Stimulated activated CD8-positive, alpha-beta memory T cell treated with anti-CD3 and anti-CD28 coated beads, Interleukin-7, amount 100 ng/mL, for 1 hour (primary cell): ENCODE data around the gene CEP43.

Source experiments
- DNase-seq, 2 donors: peaks; one replicate each; pipeline ENCODE4 v3.0.0-alpha.2; 2020; ENCODE audit warnings: low read depth in 2 of 2

CEP43 gene

DNA sequence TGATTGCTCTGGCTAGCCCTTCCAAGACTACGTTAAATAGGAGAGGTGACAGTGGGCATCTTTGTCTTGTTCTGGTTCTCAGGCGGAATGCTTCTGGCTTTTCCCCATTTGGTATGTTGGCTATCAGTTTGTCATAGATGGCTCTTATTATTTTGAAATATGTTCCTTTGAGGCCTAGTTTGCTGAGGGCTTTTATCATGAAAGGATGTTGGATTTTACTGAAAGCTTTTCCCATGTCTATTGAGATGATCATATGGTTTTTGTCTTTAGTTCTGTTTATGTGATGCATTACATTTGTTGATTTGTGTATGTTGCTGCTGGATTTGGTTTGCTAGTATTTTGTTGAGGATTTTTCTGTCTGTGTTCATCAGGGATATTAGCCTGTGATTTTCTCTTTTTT lies 32.9 kb upstream of the CEP43 start:
- DNase-seq, result no peak

DNA sequence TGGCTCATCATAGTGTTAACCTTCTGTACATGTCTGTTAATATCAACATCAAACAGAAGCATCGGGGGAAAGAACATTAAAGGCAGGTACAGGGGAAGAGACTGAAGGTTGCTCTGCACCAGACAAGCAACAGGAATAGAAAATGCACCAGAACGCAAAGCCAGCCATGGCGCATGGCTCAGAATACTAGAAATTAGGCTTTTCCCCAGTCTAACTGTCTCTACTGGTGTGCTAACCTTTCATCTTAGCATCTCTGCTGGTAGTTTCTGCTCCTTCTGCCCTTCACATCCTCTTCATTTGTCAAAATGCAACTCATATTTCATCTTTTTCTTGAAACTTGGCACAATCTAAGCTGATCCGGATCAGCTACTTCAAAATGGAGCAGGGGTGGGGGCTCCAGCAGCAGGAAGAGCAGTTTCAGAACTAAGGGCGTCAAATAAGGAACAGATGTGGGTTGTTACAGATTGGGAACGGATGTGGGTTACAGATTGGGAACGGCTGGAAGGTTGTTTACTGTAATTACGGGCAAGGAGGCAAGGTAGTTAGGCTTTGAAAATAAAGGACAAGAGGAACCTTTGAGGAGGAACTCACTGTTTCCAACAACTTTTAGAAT lies 29.7 kb upstream of the CEP43 start:
- no peak for DNase-seq

DNA sequence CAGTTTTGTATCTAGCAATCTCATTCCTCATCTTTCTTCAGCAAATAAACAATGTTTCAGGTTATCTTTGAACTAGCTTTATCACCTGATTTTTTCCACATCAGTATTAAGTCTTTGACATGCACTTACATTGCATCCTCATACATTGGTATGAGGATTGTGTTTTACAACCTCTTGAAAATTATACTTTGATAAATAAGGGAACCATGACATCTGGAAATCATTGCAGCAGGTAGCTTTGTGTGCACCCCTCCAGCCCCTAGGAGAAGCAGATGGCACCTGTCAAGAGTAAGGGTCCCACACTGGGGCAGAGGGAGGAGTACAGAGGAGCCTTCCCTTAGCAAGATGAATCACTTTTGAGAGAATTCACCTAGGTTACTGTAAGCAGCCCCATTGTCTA lies 29.1 kb upstream of the CEP43 start:
- no peak for DNase-seq

DNA sequence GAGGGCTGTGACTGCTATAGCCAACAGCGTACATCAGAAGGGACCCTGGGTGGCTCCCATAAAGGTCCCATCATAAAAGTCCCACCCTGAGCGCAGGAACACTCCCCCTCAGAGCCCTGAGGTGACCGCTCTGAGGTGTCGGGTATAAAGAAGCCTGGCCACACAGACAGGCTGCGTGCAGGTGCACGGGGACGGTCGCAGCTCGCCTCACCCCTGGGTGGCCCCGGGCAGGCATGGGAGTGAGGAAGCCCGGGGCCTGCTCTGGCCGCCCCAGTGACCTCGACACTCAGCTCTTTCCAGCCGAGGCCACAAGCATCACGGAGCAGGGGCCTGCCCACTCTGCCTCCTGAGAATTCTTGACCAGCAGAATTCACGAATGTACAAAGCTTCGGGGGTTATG lies 28.4 kb upstream of the CEP43 start:
- no peak for DNase-seq

DNA sequence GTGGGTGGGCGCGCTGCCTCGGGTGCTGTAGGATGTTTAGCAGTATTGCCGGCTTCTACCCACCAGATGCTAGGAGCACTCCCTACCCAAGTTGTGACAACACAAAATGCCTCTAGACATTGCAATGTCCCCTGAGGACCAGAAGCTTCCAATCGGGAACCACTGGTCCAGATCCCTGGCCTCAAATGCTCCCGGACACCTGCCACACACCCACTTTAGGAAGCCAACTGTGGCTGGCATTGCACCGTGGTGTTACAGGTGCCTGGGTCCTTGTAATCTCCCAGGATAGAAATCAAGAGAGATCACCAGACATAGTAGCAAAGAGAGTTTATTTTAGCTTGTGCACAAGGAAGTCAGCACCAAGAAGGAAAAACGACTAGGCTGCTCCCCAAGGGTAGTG lies 27.9 kb upstream of the CEP43 start:
- DNase-seq, result no peak

DNA sequence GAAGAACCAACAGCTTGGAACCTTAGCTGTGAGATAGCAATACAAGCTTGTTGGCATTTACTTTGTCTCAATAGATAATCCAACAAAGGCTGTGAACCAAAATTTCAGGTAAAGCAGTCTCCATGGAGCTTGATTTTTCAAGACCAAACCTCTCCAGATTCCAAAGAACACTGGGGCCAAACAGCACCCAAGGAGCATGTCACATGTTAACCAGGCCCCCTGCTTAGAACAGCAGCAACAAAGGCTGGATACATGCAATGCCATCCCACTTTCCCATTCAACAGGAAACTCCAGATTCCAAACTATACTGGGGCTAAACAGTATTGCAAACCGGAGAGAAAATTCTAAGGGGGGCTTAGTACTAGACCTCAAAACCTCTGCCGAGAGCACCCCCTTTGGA lies 27.1 kb upstream of the CEP43 start:
- no peak for DNase-seq

DNA sequence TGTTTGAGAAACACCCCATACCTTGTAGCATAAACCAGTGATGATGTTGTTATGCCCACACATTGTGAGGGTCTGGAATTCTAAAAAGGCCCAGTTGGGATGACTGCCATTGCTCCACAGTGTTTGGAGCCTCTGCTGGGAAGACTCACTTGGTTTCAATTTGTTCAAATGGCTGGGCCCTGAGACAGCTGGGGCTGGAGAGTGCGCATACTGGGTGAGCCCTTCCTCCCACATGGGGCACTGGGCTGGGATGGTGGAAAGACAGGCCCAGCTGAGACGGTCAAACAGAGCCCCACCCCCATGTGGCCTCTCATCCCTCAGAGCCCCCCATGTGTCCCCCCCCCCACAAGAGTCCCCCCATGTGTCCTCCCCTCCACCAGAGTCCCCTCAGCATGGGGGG lies 22.6 kb upstream of the CEP43 start:
- no peak for DNase-seq

DNA sequence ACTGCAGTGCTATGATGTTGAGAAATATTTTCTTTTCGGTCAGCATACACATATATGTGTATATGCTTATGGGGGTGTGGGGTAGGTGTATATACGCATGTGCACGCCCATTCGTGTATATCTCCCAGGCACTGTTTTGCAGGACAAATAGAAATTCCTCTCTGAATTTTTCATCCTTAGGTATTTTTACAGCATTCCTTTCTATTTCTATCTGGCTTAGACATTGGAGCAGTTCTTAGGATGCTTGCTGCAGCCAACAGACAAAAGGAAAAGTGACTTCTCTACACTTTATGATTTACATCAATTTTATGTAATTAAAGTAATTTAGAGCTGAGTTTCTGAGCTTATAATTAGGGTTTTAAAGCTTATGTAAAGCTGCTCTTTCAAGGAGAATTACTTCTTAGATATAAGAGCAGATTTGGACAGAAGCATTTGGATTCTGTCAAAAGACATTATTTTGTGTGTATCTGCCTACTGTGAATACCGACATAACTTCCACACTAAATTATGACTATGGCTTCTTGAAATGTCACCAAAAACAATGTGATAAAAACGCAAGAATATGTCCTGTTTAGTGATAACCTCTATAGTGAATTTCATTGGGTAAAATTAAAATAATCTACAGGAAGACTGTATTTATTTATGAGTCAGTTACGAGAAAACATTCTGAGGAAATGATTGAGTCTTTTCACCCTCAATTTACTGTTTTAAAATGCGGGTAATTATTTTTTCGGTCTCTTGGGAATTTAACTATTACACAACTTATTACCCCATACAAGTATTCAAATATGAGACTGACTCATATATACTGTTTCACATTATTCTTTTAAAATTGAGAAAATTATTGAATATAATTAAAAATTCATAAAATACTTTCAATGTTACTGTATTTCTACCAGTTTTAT lies 21.3 kb upstream of the CEP43 start:
- no peak for DNase-seq

DNA sequence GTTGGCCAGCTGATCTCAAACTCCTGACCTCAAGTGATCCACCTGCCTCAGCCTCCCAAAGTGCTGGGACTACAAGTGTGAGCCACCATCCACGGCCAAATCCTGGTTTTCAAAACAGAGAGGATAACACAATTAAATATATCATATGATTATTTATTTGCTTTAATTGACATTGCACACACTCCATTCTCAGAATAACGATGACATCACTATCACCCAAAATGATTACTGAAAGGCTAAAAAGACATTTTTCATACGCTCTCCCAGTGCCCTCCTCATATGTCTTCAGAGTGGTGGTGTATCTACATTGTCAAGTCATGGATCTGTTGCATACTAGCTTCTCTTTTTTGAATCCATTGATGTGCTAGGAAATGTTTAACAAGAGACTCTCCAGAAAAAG lies 18.5 kb upstream of the CEP43 start:
- DNase-seq, result no peak

DNA sequence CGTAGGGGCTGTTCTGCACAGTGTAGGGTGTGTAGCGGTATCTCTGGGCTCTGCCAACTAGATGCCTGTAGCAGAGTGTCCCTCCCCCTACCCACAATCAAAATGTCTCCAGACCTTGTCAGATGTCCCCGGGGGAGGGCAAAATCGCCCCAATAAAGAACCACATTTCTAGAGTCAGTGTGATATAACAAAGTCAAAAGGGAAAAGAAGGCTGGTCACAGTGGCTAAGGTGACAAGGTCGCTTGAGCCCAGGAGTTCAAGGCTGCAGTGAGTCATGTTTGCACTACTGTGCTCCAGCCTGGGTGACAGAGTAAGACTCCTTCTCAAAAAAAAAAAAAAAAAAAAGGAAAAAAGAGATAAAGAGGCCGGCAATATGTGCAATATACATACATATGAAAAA lies 11.7 kb upstream of the CEP43 start:
- no peak for DNase-seq

DNA sequence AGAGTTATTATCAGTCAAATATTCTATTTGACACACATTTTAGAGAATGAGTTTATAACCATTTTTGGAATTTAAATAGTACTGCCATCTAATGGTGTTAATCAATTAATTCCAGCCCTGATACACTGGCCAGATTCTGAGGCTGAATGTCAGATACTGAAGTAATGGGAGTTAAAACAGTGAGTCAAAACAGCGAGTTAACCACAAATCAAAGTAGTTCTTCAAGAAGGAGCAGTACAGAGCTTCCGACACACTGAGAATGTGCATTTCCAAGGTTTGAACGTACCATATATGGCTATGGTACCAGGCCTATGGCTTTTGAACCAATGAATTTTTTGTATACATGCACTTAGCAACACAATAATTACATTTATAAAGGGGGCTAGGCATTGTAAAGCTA lies 11.3 kb upstream of the CEP43 start:
- no peak for DNase-seq

DNA sequence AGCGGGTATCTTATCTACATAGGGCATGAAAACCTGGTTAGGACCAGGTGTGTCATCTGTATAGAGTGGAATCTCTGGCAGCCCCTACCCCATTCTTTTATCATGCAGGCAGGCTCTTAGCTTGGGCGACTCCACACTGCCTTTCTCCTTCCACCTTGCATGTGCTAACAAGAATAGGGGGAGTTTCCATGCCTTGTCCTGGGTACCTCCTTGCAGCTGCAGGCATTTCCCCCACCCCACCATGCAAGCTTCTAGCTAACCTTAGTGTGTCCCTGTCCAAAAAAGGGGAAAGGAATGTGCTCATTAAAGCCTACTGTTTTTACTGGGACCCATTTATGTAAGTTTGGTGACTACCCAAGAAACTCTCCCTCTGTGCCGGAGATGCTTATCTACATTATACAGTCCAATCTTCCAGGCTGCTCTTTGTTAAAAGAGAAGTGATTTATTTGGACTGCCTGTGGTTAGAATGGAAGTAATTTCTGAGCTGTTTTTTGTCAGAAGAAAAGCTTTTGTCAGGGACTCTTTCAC lies 10.5 kb upstream of the CEP43 start:
- no peak for DNase-seq

DNA sequence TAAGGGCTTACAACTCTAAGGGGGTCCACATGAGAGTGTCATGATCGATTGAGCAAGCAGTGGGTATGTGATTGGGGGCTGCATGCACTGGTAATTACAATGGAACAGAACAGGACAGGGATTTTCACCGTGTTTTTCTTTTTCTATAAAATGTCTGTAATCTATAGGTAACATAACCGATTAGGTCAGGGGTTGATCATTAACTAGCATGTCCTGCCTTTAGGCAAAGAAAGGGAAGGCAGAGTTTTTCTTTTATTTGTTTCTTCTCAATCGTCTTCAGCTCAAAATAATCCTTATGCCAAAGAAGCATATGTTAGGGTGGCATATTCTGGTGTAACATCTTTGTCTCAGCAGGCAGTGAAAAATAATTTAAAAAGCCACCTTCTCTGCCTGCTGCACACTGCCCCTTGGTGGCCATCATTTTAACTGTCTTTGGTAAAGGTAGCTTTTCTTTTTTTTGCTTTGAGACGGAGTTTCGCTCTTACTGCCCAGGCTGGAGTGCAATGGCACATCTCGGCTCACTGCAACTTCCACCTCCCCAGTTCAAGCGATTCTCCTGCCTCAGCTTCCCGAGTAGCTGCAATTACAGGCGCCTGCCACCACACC lies 9.7 kb upstream of the CEP43 start:
- DNase-seq, result no peak

DNA sequence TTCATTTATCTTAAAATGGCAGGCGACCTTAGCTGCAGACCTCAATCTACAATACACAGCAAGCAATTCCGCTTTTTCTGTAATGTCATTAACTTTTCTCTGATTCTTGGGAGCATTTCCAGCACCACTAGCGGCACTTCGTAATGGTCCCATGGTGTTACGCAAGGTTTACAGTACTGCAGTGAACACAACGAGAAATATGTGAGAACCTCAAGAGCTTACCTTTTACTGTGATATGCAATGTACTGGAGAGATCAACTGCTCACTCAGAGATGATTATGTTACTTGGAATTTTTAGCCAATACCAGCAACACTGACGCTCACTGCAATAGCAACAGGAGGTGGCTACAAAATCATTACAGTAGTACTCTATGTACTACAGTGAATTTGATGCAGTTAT lies 2.8 kb upstream of the CEP43 start:
- DNase-seq, result no peak

DNA sequence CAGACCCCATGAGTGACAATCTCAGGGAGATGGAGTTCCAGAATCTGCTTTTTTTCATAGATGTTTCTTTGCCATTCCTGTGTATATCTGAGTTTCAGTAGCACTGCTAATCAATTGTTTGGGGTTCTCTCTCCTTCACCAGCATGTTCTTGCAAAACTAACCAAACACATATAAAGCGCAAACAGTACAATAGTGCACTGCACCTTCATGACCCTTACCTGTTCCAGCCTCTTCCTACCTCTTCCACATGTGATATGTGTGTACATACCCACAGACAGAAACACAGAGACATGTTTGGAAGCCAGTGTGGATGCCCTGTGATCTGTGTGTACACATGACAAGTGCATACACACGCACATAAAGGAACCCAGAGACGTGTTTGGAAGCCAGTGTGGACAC lies 1.8 kb upstream of the CEP43 start:
- no peak for DNase-seq

DNA sequence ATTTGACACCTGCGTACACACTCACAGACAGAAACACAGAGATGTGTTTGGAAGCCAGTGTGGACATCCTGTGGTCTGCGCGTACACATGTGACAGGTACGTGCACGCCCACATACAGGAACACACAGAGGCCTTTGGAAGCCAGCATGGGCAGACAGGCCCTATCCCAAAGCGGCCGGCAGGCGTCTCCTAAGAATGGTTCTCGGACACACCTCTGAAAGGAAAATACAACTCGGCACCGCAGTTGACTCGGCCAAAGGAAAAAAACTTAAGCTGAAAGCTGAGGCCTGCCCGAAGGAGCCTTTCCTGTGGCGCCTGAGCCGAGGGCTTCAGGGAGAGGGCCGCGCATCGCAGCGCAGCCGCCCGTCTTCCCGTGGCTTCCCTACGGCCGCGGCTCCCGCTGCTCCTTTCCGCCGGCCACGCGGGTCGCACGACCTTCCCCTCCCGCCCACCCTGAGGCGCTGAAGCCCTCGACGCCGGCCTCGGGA lies 1.4 kb upstream of the CEP43 start:
- no peak for DNase-seq

DNA sequence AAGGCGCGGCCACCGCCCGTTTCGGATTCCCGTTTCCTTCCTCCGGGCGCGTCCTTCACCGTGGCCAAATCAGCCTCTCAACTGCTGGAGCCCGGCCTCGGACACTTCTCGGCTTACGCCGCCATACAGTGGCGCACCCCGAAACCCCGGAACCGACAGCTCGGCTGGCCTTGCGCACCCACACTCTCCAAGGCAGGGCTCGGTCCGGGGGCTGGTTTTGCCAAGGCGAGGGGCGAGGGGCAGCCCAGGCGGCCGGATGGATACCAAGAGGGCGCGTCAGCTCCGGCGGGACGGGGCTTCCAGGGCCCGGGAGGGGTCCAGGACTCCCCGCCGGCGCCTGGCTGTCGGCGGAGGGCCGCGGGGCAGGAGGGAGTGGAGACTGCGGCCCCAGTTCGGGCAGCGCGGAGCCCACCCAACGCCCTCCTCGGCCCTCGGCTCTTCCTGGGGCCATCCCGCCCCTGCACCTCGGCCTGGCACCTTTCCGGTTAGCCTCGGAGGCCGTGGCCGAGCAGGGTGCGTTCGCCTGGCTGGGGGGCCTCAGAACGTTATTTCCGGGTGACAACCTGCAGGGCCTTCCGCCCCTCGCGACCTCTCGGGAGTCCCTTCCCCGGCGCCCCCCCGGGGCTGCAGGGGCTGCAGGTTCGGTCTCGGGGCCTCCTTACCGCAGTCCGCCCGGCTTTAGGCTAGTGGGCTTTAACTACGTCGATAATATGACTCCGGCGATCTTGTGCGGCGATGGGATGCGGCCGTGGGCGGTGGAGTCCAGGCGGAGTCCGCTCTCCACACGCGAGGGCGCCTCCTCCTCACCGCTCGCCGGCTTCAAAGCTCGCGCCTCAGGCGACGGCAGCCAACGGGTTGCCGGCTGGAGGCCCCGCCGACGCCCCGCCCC lies 697 bp upstream of the CEP43 start:
- DNase-seq, result no peak

DNA sequence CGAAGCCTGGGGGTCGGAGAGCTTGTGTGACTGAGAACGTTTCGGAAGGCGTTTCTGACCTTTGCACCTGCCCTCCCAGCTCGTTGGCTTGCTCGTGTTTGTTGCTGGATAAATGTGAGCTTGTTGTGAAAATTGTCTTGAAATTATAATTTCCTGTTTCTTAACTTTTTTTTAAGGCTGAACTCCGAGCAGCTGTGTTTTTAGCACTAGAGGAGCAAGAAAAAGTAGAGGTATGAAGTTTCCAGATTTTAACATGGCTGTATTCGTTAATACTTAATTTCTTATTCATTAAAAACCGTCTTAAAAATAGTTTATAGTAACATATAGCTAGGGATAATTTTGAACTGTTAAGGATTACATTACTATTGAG lies 672 bp downstream of the CEP43 start:
- DNase-seq, result no peak

DNA sequence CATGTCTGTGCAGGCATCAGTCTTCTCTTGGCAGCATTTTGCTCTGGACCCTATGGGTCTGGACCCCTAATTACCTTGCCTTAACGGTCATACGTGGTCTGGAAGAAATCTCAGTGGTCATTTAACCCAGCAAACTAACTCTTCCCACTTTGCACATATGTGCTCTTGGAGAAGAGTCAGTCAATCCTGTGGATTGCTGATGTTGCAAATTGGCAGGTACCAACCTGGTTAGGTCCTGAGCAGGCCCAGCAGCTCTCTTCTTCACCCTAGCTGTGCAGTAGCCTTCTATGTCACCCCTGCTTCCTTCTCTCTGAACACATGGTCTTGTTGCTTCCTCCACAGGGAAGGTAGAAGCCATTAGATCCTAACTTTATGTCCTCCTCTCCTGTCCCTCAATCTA lies 1.6 kb downstream of the CEP43 start:
- DNase-seq, result no peak

DNA sequence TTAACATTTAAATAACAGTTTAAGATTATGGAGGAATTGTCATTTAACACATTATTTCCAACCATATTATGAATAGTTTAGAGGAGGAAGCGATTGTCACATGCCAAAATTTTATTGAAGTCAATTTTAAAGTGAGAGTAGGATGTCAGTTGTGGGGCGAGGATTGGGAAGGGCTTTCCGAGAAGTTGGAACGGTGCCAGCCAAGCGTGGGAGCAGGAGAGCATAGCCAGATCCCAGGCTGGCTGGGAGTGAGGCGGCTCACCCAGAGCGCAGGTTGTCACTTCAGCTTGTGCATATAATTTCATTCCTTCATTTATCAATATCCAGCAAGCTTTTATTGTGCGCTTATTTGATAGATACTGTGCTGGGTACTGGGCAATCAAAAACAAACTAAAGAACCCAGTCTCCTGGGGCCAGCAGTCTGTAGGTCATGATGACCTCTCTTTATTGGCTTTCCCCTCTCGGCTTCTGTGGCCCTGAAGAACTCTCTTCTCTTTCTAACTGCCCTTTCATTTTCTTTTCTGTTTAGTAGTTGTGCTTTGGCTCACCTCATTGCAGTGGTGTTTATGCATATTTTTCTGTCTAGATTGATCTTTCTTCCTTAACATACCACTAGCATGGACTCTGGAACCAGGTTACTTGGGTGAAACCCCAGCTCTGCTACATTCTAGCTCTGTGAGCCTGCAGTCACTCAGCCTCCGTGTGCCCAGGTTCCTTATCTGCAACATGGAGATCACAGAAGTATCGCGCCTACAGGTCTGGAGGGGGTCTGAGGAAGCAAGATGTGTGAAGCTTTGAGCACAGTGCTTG lies 6.4 kb downstream of the CEP43 start:
- no peak for DNase-seq

DNA sequence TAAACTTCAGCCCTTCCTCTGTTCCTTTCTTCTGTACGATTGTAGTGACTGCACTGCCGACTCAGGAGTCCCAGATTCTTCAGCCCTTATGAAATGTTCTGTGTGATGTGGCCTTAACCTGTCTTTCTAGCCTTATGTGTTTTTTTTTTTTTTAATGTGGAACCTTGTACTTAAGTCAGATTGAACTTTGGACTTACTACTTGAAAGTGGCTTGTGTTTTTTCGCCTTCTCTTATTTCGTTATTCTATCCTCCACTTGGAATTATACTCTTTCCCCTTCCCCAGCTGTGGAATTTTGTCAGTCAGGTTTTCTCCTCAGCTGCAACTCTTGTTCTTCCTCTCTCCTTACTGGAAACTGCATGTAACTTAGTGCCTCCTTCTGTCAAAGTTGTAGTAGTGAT lies 8.8 kb downstream of the CEP43 start:
- no peak for DNase-seq
